Central memory CD8-positive, alpha-beta T cell (primary cell): ENCODE results near the gene LDB1.

Experiments used
- ATAC-seq: fragments of 150-1000 bp; cut with Tn5 transposase; replicated peaks from 2 replicates; pipeline ENCODE4 v1.10.0; 2022; ENCODE audit warnings: mild to moderate bottlenecking, moderate FRiP score, moderate number of reproducible peaks; ENCODE audit not compliant: poor library complexity, severe bottlenecking; ENCODE audit errors: extremely low read depth
- DNase-seq, 2 donors: peaks; one replicate each; pipeline ENCODE4 v3.0.0; 2021; ENCODE audit warnings: low spot score in 2 of 2
- H3K27ac Mint-ChIP-seq: one replicate; pipeline ENCODE4 v1.8.0; 2022; ENCODE audit warnings: low read depth, mild to moderate bottlenecking, moderate library complexity, mixed read lengths
- H3K27me3 Mint-ChIP-seq: one replicate; pipeline ENCODE4 v1.8.0; 2022; ENCODE audit warnings: mixed read lengths
- H3K36me3 Mint-ChIP-seq: one replicate; pipeline ENCODE4 v1.8.0; 2022; ENCODE audit warnings: mild to moderate bottlenecking, moderate library complexity, mixed read lengths; ENCODE audit not compliant: insufficient read depth
- H3K4me1 Mint-ChIP-seq: one replicate; pipeline ENCODE4 v1.8.0; 2022; ENCODE audit warnings: mixed read lengths
- H3K4me3 Mint-ChIP-seq: one replicate; pipeline ENCODE4 v1.8.0; 2022; ENCODE audit warnings: mild to moderate bottlenecking, moderate library complexity, mixed read lengths
- H3K9me3 Mint-ChIP-seq: one replicate; pipeline ENCODE4 v1.8.0; 2022; ENCODE audit warnings: mixed read lengths

The LDB1 gene

DNA sequence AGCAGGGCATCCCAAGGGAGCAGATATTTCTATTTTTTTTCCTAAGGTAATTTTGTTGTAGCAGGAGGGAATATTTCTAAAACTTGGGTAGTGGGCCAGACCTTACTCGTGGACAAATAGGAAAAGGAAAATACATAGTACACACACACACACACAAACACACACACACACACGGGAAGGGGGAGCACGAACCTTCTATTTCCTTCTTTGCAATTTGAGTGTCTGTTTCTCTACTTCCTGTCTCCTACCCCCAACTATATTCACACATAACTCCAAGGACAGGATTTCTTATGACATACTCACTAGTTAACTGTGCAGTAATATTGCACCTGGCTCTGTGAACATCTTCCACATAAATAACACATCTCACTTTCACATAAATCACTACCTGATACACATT, 4.4 kb downstream of the LDB1 start:
- H3K27ac Mint-ChIP-seq = peak overlapping the region; percentile 56
- no peak for DNase-seq
- H3K27me3 Mint-ChIP-seq = no peaks in the 10 kb centered on the region
- H3K4me3 Mint-ChIP-seq = peak overlapping the region; percentile 91
- H3K36me3 Mint-ChIP-seq = peaks cover 22% of the 10 kb centered on the region
- H3K4me1 Mint-ChIP-seq = peaks cover 80% of the 10 kb centered on the region
- no peaks in the 10 kb centered on the region for H3K9me3 Mint-ChIP-seq
- no peak for ATAC-seq

DNA sequence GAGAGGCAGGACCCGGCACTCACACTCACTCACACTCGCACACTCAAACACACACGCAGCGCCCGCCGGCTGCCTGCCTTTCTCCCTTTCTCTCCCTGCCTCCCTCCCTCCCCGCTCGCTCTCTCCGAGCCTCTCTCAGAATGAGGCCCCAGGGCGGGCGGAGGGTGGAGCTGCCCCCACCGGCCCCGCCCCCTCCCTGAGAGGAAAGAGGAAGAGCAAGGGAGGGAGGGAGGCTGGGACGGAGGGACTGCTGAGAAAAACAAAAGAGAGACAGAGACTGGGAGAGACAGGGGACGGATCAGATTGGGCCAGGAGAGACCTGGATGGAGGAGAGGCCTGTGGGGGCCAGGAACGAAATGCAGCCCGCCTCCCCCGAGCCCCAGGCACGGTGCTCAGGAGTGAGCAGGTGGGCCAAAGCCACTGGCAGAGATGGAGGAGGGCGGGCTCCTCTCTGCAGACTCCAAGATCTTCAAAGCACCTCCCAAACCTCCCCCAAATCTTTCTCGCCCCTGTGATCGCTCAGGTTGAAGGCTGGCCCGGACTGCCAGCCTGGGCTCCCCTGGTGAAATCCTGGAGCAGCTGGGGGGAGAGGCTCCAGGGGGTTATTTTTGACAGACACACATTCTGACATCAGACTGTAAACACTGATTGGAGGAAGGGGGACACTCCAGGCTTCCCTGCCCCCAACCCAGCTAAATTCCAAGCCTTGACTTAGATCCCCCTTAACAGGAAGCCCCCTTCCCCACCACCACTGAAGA, 5.1 kb downstream of the LDB1 start:
- peak overlapping the region; percentile 56 for H3K27ac Mint-ChIP-seq
- DNase-seq = peak; percentile 43 to 50

DNA sequence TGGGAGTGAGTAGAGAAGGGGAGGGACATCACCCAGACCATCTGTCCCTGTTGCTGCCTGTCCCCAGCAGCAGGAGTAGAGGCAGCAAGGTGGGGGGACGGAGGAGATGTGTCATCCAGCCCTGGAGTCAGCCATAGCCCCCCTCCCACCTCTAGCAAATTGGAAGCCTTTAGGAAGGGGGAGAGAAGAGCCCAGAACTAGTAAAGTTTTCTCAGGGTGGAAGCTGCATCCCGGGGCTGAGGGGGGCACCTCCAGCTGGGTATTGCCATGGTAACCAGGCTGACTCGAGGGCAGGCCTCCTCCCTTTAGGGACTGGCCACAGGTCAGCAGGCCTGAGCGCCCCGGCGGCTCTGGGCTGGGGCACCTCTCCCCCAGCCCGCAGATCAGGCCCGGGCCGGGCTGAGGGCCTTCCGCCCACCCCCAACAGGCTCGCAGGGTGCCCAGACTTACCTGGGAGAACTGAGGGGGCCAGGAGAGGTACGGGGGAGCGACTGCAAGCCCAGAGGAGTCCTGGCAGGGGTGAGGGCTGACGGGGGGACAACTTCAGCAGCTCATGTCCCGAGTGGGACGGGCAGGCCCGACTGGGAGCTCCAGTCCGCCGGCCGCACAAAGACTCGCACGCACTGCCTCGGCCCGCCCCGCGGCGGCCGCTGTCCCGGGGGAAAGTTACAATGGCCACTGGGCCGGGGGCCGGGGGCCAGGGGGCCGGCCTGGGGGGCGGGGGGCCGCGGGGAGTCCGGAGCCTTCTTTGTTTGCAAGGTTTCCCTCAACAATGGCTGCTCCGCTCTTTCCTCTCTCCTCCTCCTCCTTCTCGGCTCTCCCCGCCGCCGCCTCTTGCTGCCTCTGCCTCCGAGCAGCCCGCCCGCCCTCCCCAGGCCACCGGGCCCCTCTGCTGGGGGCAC, 6.0 kb downstream of the LDB1 start:
- Mint-ChIP-seq H3K27me3 (no peaks in the 10 kb centered on the region), H3K27ac (peak overlapping the region; percentile 89), H3K9me3 (no peaks in the 10 kb centered on the region), H3K36me3 (peaks cover 28% of the 10 kb centered on the region), H3K4me1 (peaks cover 74% of the 10 kb centered on the region), H3K4me3 (peak overlapping the region; percentile 91)
- ATAC-seq = peak; percentile 16
- no peak for DNase-seq

More for the DNA sequence above, 5.1 kb downstream of the LDB1 start:
- no peaks in the 10 kb centered on the region for H3K9me3 Mint-ChIP-seq
- no peaks in the 10 kb centered on the region for H3K27me3 Mint-ChIP-seq
- H3K4me1 Mint-ChIP-seq = peaks cover 79% of the 10 kb centered on the region
- ATAC-seq = peak; percentile 60
- H3K36me3 Mint-ChIP-seq = peaks cover 25% of the 10 kb centered on the region
- H3K4me3 Mint-ChIP-seq = peak overlapping the region; percentile 91

DNA sequence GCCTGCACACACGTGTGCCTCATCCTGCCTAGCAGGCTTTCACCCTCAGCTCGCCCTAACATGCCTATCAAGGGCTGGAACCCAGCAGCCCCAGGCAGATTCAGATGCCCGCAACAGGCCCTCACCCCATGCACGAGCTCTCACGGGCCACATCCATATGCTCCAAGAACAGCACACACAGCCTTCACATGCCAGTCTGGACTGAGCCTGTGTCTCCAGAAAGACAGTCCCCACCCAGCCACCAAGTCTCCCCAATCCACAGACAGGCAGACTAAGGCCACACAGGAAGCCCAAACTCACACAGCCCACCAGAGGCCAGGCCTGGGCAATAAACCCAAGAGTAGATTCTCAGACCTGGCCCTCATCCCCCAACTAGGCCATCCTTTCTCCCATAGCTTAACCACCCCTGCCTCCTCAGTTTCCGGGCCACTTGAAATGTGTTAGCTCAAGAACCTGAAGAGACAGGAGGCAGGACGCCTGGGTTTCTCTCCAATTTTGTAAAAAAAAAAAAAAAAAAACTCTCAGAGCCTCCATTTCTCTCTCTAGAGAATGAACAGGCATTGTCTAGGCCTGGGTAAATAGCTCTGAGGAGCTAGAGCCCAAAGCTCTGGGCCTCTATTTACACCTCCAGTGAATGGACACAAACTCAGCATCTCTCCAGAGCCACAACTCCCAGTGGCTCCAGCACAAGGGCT, 6.8 kb downstream of the LDB1 start:
- no peak for DNase-seq
- H3K4me1 Mint-ChIP-seq = peaks cover 74% of the 10 kb centered on the region
- H3K27me3 Mint-ChIP-seq = no peaks in the 10 kb centered on the region
- ATAC-seq = no peak
- H3K9me3 Mint-ChIP-seq = no peaks in the 10 kb centered on the region
- peak overlapping the region; percentile 89 for H3K27ac Mint-ChIP-seq
- peaks cover 33% of the 10 kb centered on the region for H3K36me3 Mint-ChIP-seq
- H3K4me3 Mint-ChIP-seq = peak overlapping the region; percentile 91

DNA sequence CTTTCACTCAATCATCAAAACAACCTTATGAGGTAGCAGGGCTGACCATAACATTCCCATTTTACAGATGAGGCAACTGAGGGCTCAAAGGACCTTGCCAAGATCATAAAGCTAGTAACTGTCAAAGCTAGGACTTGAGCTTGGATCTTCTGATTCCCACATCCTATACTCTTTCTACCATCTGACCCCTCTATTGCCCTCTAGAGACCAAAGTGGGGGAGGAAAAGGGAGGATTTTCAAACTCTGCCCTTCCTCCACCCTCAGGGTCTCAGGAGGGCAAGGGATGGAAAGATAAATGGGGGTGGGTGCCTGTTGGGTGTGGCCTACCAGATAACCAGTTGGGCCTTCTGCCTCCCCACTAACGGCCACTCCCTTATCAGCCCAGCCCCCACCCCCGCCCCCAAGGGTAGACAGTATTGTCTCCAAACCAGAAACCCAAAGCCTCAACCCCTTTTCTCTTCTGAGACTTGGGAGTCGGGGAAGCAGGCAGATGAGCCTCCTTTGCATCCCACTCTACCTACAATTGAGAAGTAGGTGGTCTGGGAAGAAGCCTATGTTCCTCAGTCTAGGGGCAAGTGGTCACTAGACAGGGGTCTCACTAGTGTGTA, 7.9 kb downstream of the LDB1 start:
- no peak for DNase-seq
- H3K27ac Mint-ChIP-seq = no peak overlapping the region
- H3K36me3 Mint-ChIP-seq = peaks cover 34% of the 10 kb centered on the region
- no peaks in the 10 kb centered on the region for H3K9me3 Mint-ChIP-seq
- H3K4me1 Mint-ChIP-seq = peaks cover 66% of the 10 kb centered on the region
- peak overlapping the region; percentile 7 for H3K4me3 Mint-ChIP-seq
- H3K27me3 Mint-ChIP-seq = no peaks in the 10 kb centered on the region
- no peak for ATAC-seq

DNA sequence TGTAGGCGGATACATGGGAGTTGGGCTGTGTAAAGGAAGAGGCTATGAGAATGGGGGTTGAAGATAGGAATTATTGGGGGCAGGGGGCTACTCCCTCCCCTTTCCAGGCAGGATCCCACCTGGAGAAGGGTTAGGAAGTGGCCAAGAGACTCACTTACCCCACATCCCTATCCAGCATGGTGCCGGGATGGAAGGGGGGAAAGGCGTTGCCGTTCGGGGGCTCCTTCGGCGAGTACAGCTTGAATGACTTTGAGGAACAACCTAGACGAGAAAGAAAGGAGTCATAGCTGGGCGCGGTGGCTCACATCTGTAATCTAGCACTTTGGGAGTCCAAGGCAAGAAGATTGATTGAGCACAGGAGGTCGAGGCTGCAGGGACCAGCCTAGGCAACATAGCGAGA, 8.9 kb downstream of the LDB1 start:
- Mint-ChIP-seq H3K27ac (no peak overlapping the region), H3K4me3 (no peak overlapping the region), H3K27me3 (no peaks in the 10 kb centered on the region), H3K4me1 (peaks cover 56% of the 10 kb centered on the region), H3K36me3 (peaks cover 36% of the 10 kb centered on the region), H3K9me3 (no peaks in the 10 kb centered on the region)
- ATAC-seq (no peak), DNase-seq (no peak)

DNA sequence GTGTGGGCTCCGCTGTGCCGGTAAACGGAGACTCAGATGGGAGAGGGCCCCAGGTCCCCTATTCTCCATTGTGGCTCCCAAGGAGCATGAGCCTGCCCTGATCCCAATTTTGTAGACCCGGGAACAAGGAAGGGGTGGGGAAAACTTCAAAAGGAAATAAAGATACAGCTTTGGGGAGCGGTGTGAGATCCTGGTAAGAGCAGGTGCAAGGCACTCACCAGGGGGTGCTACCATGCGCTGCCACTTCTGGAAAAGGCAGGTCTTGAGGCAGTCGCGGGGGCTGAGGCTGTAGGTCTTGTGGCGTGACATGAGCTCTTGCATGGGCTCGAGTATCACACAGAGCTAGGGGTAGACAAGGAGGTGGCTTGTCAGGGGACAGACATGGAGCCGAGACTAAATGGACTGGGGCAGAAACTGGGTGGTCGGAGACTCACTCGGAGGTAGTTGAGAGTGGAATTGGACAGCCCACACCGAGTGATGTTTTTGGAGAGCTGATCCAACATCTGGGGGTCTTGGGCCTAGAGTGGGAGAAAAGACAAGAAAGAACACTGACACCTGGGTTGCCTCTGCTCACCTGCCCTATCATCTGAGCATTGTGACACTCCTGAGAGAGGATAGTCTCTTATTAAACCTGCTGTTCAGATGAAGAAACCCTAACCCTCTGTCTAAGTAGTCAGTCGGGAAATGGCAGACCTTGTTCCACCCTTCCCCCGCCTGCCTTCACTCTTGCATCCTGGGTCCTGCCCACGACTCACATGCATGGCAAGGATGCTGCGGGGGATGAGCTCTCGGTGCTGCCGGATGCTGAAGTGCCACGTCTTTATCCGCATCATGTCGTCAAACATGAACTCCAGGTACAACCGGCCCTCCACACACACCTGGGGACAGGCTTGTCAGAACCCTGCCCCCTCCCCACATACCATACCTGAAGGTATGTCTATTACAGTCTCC, 10.7 kb downstream of the LDB1 start:
- ATAC-seq (no peak), DNase-seq (no peak)
- Mint-ChIP-seq H3K36me3 (peaks cover 37% of the 10 kb centered on the region), H3K4me1 (peaks cover 50% of the 10 kb centered on the region), H3K9me3 (no peaks in the 10 kb centered on the region), H3K4me3 (no peak overlapping the region), H3K27me3 (no peaks in the 10 kb centered on the region), H3K27ac (no peak overlapping the region)

DNA sequence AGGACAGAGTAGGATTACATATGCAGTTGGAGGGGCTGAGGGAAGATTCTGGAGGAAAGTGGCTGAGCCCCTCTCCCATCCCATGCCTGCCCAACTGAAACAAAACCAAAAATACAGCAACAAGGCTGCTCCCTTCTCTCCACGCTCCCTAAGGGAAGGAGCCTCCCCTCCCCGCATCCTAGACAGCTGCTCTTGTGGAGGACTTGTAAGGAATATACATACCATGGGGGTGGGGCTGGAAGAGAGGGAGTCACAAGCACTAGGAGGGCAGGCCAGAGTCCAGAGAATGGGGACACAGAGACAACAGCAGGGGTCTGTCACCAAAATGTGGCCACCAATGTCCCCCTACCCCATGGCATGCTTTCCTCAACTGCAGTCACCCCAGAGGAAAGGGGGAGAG, 13.2 kb downstream of the LDB1 start:
- H3K36me3 Mint-ChIP-seq = peaks cover 37% of the 10 kb centered on the region

DNA sequence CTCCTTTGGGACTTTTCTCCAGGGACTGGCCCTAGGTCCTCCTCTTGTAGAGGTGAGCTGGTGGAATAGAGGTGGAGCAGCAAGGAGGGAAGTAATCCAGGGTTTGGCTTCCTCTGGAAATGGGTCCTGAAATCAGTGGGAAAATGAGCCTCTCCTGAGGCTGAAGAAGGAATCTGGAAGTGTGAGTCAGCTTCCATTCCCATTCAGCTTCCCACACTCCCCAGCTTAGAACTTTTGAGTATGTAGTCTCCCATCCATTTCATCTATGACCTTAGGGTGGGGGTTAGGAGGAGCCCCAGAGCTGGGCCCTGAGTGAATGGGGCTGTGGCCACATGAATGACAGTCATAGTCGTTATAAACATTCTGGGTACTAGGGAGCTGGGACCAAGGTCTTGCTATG, 17.7 kb downstream of the LDB1 start:
- ATAC-seq = no peak
- H3K36me3 Mint-ChIP-seq = peaks cover 18% of the 10 kb centered on the region

More for the DNA sequence above, 13.2 kb downstream of the LDB1 start:
- no peaks in the 10 kb centered on the region for H3K27me3 Mint-ChIP-seq
- ATAC-seq (no peak), DNase-seq (no peak)
- H3K9me3 Mint-ChIP-seq = no peaks in the 10 kb centered on the region
- no peak overlapping the region for H3K4me3 Mint-ChIP-seq
- peaks cover 33% of the 10 kb centered on the region for H3K4me1 Mint-ChIP-seq
- peak overlapping the region; percentile 55 for H3K27ac Mint-ChIP-seq

DNA sequence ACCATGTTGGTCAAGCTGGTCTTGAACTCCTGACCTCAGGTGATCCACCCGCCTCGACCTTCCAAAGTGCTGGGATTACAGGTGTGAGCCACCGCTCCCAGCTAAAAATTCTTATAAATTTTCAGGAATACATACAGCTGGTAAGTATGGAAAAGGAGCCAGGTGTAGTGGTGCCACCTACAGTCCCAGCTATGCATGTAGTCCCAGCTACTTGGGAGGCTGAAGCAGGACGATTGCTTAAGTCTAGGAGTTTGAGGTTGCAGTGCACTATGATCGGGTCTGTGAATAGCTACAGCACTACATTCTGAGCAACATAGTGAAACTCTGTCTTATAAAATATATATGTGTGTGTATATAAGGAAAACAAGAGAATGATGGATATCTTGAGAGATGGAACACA, 19.0 kb downstream of the LDB1 start:
- H3K36me3 Mint-ChIP-seq = peaks cover 15% of the 10 kb centered on the region
- DNase-seq (no peak), ATAC-seq (no peak)
- H3K27me3 Mint-ChIP-seq = no peaks in the 10 kb centered on the region
- no peak overlapping the region for H3K4me3 Mint-ChIP-seq
- no peaks in the 10 kb centered on the region for H3K9me3 Mint-ChIP-seq
- H3K27ac Mint-ChIP-seq = no peak overlapping the region
- peaks cover 10% of the 10 kb centered on the region for H3K4me1 Mint-ChIP-seq

More for the DNA sequence above, 17.7 kb downstream of the LDB1 start:
- Mint-ChIP-seq H3K4me1 (peaks cover 10% of the 10 kb centered on the region), H3K27me3 (no peaks in the 10 kb centered on the region), H3K4me3 (no peak overlapping the region), H3K9me3 (no peaks in the 10 kb centered on the region), H3K27ac (no peak overlapping the region)
- DNase-seq = no peak

DNA sequence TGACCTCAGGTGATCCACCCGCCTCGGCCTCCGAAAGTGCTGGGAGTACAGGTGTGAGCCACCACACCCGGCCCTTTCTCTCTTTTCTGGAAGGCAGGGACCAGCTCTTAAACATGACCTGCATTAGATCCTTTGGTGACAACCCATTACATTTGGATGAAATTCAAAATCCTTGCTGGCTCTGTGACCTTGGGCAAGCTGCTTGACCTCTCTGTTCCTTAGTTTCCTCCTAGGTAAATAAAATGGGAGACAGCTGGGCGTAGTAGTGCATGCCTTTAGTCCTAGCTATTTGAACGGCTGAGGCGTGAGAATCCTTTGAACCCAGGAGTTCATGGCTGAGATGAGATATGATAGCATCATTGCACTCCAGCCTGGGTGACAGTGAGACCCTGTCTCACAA, 23.7 kb downstream of the LDB1 start:
- H3K36me3 Mint-ChIP-seq = peaks cover 8% of the 10 kb centered on the region
- ATAC-seq (no peak), DNase-seq (no peak)
- H3K27me3 Mint-ChIP-seq = no peaks in the 10 kb centered on the region
- H3K4me1 Mint-ChIP-seq = no peaks in the 10 kb centered on the region
- no peak overlapping the region for H3K4me3 Mint-ChIP-seq
- H3K9me3 Mint-ChIP-seq = no peaks in the 10 kb centered on the region
- no peak overlapping the region for H3K27ac Mint-ChIP-seq
